Measurements from ENCODE around the gene CXCL17. TPM values are rescaled to one million over a fixed set of nuclear protein-coding genes. Genes with fewer than 3 reads are reported as not detected.

Gene CXCL17
- total RNA-seq, 1 donor from 2014 or later: 2.9 TPM

DNA sequence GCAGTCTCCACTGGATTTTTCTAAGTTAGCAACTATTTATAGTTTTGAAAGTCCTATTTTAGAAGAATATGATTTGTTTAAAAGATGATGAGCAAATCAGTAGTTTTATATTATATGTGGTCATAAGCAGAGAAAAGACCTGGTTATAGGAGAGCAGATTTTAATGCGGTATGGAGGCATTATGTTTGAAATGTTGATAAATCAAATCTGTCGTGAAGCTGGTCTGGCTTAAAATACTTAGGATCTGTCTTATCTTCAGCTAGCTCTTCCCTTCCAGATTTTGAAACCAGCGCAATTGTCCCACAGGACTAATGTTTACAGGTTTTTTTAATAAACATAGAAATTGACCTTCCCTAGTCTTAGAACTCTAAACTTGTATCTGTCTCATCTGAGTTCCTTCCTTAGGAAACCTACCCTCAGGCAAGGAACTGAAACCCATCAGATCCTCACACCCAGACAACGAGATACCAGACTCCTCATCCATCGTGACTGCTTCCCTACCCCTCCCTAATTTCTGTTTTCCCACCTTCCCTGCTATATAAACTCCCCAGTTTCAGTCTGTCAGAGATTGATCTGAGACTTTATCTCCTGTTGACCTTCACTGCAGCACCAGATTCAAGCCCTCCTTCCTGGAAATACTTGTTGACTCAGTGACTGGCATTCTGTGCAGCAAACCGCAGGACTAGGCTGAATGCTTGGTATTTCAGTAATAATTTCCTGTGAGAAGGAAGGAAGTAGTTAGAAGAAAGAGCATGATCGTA lies 37.8 kb upstream of the CXCL17 start:
- no peak for DNase-seq (ENCODE audit: extremely low spot score in 2 of 2)
- no peak overlapping the region for H3K27ac ChIP-seq
- H3K9me3 ChIP-seq: no peaks in the 10 kb centered on the region
- H3K4me1 ChIP-seq: no peaks in the 10 kb centered on the region
- no peaks in the 10 kb centered on the region for H3K36me3 ChIP-seq
- H3K27me3 ChIP-seq: no peaks in the 10 kb centered on the region
- no peak overlapping the region for H3K4me3 ChIP-seq
- TF ChIP-seq, protein P1, sequence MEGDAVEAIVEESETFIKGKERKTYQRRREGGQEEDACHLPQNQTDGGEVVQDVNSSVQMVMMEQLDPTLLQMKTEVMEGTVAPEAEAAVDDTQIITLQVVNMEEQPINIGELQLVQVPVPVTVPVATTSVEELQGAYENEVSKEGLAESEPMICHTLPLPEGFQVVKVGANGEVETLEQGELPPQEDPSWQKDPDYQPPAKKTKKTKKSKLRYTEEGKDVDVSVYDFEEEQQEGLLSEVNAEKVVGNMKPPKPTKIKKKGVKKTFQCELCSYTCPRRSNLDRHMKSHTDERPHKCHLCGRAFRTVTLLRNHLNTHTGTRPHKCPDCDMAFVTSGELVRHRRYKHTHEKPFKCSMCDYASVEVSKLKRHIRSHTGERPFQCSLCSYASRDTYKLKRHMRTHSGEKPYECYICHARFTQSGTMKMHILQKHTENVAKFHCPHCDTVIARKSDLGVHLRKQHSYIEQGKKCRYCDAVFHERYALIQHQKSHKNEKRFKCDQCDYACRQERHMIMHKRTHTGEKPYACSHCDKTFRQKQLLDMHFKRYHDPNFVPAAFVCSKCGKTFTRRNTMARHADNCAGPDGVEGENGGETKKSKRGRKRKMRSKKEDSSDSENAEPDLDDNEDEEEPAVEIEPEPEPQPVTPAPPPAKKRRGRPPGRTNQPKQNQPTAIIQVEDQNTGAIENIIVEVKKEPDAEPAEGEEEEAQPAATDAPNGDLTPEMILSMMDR (IDR thresholded peaks at IDR 0.05): no peak
- TF ChIP-seq POLR2A (IDR thresholded peaks at IDR 0.05): no peak
- no peak for TF ChIP-seq POLR2AphosphoS5 (IDR thresholded peaks at IDR 0.05; ENCODE audit: insufficient read depth in 1 of 2, low read depth in 1 of 2)
- intact Hi-C loops (cut with DNase I): no loop called here

DNA sequence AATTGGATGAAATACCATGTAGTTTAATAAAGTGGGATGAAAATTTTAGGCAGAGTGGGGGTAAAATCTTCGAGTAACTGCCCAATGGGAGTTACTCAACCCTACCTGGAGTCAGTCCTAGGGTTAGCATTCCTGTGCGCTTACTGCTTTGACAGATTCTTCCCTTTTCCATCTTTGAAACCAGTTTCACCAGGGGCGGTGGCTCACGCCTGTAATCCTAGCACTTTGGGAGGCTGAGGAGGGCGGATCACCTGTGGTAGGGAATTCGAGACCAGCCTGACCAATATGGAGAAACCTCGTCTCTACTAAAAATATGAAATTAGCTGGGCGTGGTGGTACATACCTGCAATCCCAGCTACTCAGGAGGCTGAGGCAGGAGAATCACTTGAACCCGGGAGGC lies 37.0 kb upstream of the CXCL17 start:
- intact Hi-C loops (cut with DNase I): no loop called here
- no peak for TF ChIP-seq POLR2A (IDR thresholded peaks at IDR 0.05)
- no peak for TF ChIP-seq POLR2AphosphoS5 (IDR thresholded peaks at IDR 0.05; ENCODE audit: insufficient read depth in 1 of 2, low read depth in 1 of 2)
- TF ChIP-seq, protein P1 (IDR thresholded peaks at IDR 0.05): no peak
- Histone ChIP-seq H3K9me3 (no peaks in the 10 kb centered on the region), H3K36me3 (no peaks in the 10 kb centered on the region), H3K4me3 (no peak overlapping the region), H3K27me3 (no peaks in the 10 kb centered on the region), H3K27ac (no peak overlapping the region), H3K4me1 (no peaks in the 10 kb centered on the region)
- no peak for DNase-seq (ENCODE audit: extremely low spot score in 2 of 2)

GRCh38 chr19:42478765-42479311 lies 36.1 kb upstream of the CXCL17 start:
- no peak for DNase-seq (ENCODE audit: extremely low spot score in 2 of 2)
- no peaks in the 10 kb centered on the region for H3K27me3 ChIP-seq
- H3K9me3 ChIP-seq: no peaks in the 10 kb centered on the region
- TF ChIP-seq POLR2AphosphoS5 (IDR thresholded peaks at IDR 0.05; ENCODE audit: insufficient read depth in 1 of 2, low read depth in 1 of 2) (no peak), POLR2A (IDR thresholded peaks at IDR 0.05) (no peak)
- TF ChIP-seq, protein P1 (IDR thresholded peaks at IDR 0.05): no peak
- H3K36me3 ChIP-seq: no peaks in the 10 kb centered on the region
- no peaks in the 10 kb centered on the region for H3K4me1 ChIP-seq
- intact Hi-C loops (cut with DNase I): no loop called here
- H3K4me3 ChIP-seq: no peak overlapping the region
- H3K27ac ChIP-seq: no peak overlapping the region

- Histone ChIP-seq H3K9me3 (no peaks in the 10 kb centered on the region), H3K36me3 (no peaks in the 10 kb centered on the region), H3K4me3 (no peak overlapping the region), H3K27me3 (no peaks in the 10 kb centered on the region), H3K4me1 (no peaks in the 10 kb centered on the region), H3K27ac (no peak overlapping the region)
- TF ChIP-seq, protein P1 (IDR thresholded peaks at IDR 0.05): no peak
- TF ChIP-seq POLR2AphosphoS5 (IDR thresholded peaks at IDR 0.05; ENCODE audit: insufficient read depth in 1 of 2, low read depth in 1 of 2) (no peak), POLR2A (IDR thresholded peaks at IDR 0.05) (no peak)
- intact Hi-C loops (cut with DNase I): no loop called here
- no peak for DNase-seq (ENCODE audit: extremely low spot score in 2 of 2)
Measured at GRCh38 chr19:42477933-42478332, 35.2 kb upstream of the CXCL17 start.

DNA sequence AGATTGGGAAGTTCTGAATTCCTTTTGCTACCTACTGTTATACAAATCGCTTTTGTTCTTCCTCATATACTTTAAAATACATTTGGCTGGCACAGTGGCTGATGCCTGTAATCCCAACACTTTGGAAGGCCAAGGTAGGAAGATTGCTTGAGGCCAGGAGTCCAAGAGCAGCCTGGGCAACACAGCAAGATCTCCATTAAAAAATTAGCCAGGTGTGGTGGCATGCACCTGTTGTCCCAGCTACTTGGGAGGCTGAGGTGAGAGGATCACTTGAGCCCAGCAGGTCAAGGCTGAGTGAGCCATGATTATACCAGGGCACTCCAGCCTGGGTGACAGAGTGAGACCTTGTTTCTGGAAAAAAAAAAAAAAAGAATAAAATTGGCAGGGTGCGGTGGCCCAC lies 34.4 kb upstream of the CXCL17 start:
- DNase-seq (ENCODE audit: extremely low spot score in 2 of 2): no peak
- no peak for TF ChIP-seq POLR2AphosphoS5 (IDR thresholded peaks at IDR 0.05; ENCODE audit: insufficient read depth in 1 of 2, low read depth in 1 of 2)
- no peak for TF ChIP-seq POLR2A (IDR thresholded peaks at IDR 0.05)
- TF ChIP-seq, protein P1 (IDR thresholded peaks at IDR 0.05): no peak
- intact Hi-C loops (cut with DNase I): no loop called here
- Histone ChIP-seq H3K4me3 (no peak overlapping the region), H3K9me3 (no peaks in the 10 kb centered on the region), H3K27ac (no peak overlapping the region), H3K36me3 (no peaks in the 10 kb centered on the region), H3K4me1 (peaks cover under 1% of the 10 kb centered on the region), H3K27me3 (no peaks in the 10 kb centered on the region)

Data from vagina (tissue), 2 donors.